D721Med (cell line): ENCODE measurements around the gene PRKCQ.
A peak's percentile ranks its signal among the peaks of the same experiment; 100 is the strongest.

Source experiments
- DNase-seq: peaks from one replicate; pipeline ENCODE4 v3.0.0; 2011; ENCODE audit warnings: low spot score; ENCODE audit not compliant: insufficient read length
- FAIRE-seq: peaks from 2 replicates; lab custom pipeline; 2011; peaks lifted over from hg19 to GRCh38; lab: Jason Lieb, UNC
- CTCF ChIP-seq: IDR thresholded peaks from 2 replicates; pipeline ENCODE4 v1.5.1; 2012; ENCODE audit warnings: mild to moderate bottlenecking, control low read depth; ENCODE audit not compliant: insufficient read depth; ENCODE audit errors: missing control alignments

PRKCQ gene

GRCh38 chr10:6516281-6516928 is 63.7 kb downstream of the PRKCQ start:
- no peak for FAIRE-seq
- TF ChIP-seq CTCF: peak; percentile 32
- no peak for DNase-seq

GRCh38 chr10:6514844-6515780 is 65.0 kb downstream of the PRKCQ start:
- DNase-seq (no peak), FAIRE-seq (no peak)
- TF ChIP-seq CTCF: no peak

GRCh38 chr10:6514180-6514579 is 65.9 kb downstream of the PRKCQ start:
- FAIRE-seq (no peak), DNase-seq (no peak)
- TF ChIP-seq CTCF: no peak

GRCh38 chr10:6513476-6513875 is 66.6 kb downstream of the PRKCQ start:
- DNase-seq (no peak), FAIRE-seq (no peak)
- no peak for TF ChIP-seq CTCF

GRCh38 chr10:6512182-6512581 is 67.9 kb downstream of the PRKCQ start:
- TF ChIP-seq CTCF: no peak
- no peak for DNase-seq
- FAIRE-seq: no peak

- FAIRE-seq (no peak), DNase-seq (no peak)
- no peak for TF ChIP-seq CTCF
These were observed 68.7 kb downstream of the PRKCQ start for GRCh38 chr10:6511347-6511746.
